ENCODE results near the gene EXOSC10. TPM values are rescaled to one million over a fixed set of nuclear protein-coding genes. Genes with fewer than 3 reads are reported as not detected.
A peak's percentile ranks its signal among the peaks of the same experiment; 100 is the strongest.

The EXOSC10 gene
- total RNA-seq, 1 experiment from 2014 or later, result 73.0 TPM

- no peaks in the 10 kb centered on the region for H3K27me3 Mint-ChIP-seq (ENCODE audit: low read depth)
- peaks cover 21% of the 10 kb centered on the region for H3K36me3 Mint-ChIP-seq
- peak overlapping the region; percentile 94 for H3K4me3 Mint-ChIP-seq
- ATAC-seq, result peak; percentile 6
- DNase-seq (ENCODE audit: low spot score), result no peak
- peaks cover 16% of the 10 kb centered on the region for H3K4me1 Mint-ChIP-seq
- no peak for TF ChIP-seq ATF3 (CRISPR knock-in tag; conservative IDR thresholded peaks at IDR 0.05)
- TF ChIP-seq ETV6 (CRISPR knock-in tag; IDR thresholded peaks at IDR 0.05), result no peak
- peak; percentile 27; the same call in 1 of the 2 replicates for TF ChIP-seq ARID4B (CRISPR knock-in tag; IDR thresholded peaks at IDR 0.05; ENCODE audit: borderline replicate concordance)
- TF ChIP-seq USF1 (CRISPR knock-in tag; IDR thresholded peaks at IDR 0.05), result peak; percentile 26; the same call in 1 of the 2 replicates
- TF ChIP-seq ZNF671 (CRISPR knock-in tag; IDR thresholded peaks at IDR 0.05), result no peak
- peak; percentile 78; the same call in 1 of the 2 replicates for TF ChIP-seq RELA (CRISPR knock-in tag; IDR thresholded peaks at IDR 0.05; ENCODE audit: borderline replicate concordance)
- TF ChIP-seq E2F5 (CRISPR knock-in tag; IDR thresholded peaks at IDR 0.05), result no peak
- TF ChIP-seq, protein P1, sequence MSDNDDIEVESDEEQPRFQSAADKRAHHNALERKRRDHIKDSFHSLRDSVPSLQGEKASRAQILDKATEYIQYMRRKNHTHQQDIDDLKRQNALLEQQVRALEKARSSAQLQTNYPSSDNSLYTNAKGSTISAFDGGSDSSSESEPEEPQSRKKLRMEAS (CRISPR knock-in tag; IDR thresholded peaks at IDR 0.05), result peak; percentile 40; the same call in 1 of the 2 replicates
- TF ChIP-seq, protein P2, sequence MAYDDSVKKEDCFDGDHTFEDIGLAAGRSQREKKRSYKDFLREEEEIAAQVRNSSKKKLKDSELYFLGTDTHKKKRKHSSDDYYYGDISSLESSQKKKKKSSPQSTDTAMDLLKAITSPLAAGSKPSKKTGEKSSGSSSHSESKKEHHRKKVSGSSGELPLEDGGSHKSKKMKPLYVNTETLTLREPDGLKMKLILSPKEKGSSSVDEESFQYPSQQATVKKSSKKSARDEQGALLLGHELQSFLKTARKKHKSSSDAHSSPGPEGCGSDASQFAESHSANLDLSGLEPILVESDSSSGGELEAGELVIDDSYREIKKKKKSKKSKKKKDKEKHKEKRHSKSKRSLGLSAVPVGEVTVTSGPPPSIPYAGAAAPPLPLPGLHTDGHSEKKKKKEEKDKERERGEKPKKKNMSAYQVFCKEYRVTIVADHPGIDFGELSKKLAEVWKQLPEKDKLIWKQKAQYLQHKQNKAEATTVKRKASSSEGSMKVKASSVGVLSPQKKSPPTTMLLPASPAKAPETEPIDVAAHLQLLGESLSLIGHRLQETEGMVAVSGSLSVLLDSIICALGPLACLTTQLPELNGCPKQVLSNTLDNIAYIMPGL (CRISPR knock-in tag; IDR thresholded peaks at IDR 0.05), result peak; percentile 70
- POLR2A ChIA-PET, result interaction anchor here (0.5 to 1.0 kb wide), 4 partner anchors 40 to 311 kb away, joined by 3 read pairs; partner anchors contain the start of genes EXOSC10 and MTOR
- CTCF ChIA-PET, result interaction anchor here (0.6 to 3.3 kb wide), 5 partner anchors 8 to 44 kb away, joined by 3 to 67 read pairs (median 4); partner anchors contain the start of gene EXOSC10
- no peaks in the 10 kb centered on the region for H3K9me3 Mint-ChIP-seq
- peak overlapping the region; percentile 72 for H3K27ac Mint-ChIP-seq
These were observed 40.3 kb downstream of the EXOSC10 start for GRCh38 chr1:11059155-11059967.

DNA sequence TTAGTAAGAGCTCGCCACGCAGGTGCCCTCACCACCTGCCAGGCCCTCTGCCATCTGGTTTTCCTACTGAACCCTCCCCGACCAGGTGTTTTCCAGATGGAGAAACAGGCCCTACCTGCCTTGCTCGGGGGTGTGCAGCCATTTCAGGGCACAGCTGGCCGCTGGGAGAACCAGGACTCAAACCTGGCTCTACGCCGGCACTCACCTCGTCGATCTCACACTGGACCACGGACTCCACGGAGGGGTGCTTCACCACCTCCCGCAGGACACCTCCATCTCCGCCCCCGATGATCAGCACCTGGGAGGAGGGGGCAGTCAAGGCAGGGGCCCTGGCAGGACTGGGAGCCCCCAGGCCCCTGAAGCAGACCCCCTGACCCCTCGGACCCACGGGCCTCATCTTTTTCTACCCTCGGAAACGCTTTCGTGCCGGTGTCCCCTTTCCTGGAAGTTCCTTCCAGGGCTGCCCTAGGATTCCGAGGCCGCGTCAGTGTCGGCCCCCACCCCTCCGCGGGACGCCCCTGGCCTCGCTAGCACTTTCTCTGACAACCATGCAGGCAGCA is 41.0 kb downstream of the EXOSC10 start:
- Mint-ChIP-seq H3K36me3 (peaks cover 23% of the 10 kb centered on the region), H3K27ac (peak overlapping the region; percentile 72), H3K4me3 (peak overlapping the region; percentile 94), H3K4me1 (peaks cover 16% of the 10 kb centered on the region), H3K9me3 (no peaks in the 10 kb centered on the region), H3K27me3 (ENCODE audit: low read depth) (no peaks in the 10 kb centered on the region)
- ChIA-PET CTCF (interaction anchor here (0.8 to 3.2 kb wide), 3 partner anchors 15 to 89 kb away, joined by 3 to 41 read pairs (median 3); no protein-coding TSS in a partner anchor), POLR2A (no interaction called here)
- ATAC-seq, result no peak
- no peak for DNase-seq (ENCODE audit: low spot score)
- TF ChIP-seq USF2 (CRISPR knock-in tag; IDR thresholded peaks at IDR 0.05), result no peak
- TF ChIP-seq FOXP1 (CRISPR knock-in tag; IDR thresholded peaks at IDR 0.05; ENCODE audit: borderline replicate concordance), result no peak; the same call in 1 of the 2 replicates
- TF ChIP-seq, protein P3, sequence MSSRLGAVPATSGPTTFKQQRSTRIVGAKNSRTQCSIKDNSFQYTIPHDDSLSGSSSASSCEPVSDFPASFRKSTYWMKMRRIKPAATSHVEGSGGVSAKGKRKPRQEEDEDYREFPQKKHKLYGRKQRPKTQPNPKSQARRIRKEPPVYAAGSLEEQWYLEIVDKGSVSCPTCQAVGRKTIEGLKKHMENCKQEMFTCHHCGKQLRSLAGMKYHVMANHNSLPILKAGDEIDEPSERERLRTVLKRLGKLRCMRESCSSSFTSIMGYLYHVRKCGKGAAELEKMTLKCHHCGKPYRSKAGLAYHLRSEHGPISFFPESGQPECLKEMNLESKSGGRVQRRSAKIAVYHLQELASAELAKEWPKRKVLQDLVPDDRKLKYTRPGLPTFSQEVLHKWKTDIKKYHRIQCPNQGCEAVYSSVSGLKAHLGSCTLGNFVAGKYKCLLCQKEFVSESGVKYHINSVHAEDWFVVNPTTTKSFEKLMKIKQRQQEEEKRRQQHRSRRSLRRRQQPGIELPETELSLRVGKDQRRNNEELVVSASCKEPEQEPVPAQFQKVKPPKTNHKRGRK (CRISPR knock-in tag; IDR thresholded peaks at IDR 0.05; ENCODE audit: borderline replicate concordance), result no peak
- no peak for TF ChIP-seq IRF2 (CRISPR knock-in tag; IDR thresholded peaks at IDR 0.05; ENCODE audit: borderline replicate concordance, low read depth)
- no peak for TF ChIP-seq NFATC4 (CRISPR knock-in tag; IDR thresholded peaks at IDR 0.05)
- TF ChIP-seq TCF7 (CRISPR knock-in tag; IDR thresholded peaks at IDR 0.05; ENCODE audit: low read depth), result no peak
- no peak for TF ChIP-seq USF1 (CRISPR knock-in tag; IDR thresholded peaks at IDR 0.05)
